ENCODE data around the gene ITPR2.
"Not testable (repeated sequence)": the region's sequence is repeated elsewhere in the genome, so short reads cannot be mapped to it uniquely, and the experiment has no call there.

The ITPR2 gene

GRCh38 chr12:26786491-26786864 lies 46.5 kb downstream of the ITPR2 start:
- no peak for DNase-seq

- DNase-seq, result not testable (repeated sequence)
These were observed 49.1 kb downstream of the ITPR2 start for GRCh38 chr12:26783816-26784379.

- no peak for DNase-seq
These were observed 49.9 kb downstream of the ITPR2 start for GRCh38 chr12:26783131-26783526.

GRCh38 chr12:26782372-26783130 lies 50.4 kb downstream of the ITPR2 start:
- DNase-seq, result no peak

GRCh38 chr12:26780656-26781055 lies 52.3 kb downstream of the ITPR2 start:
- not testable (repeated sequence) for DNase-seq

DNA sequence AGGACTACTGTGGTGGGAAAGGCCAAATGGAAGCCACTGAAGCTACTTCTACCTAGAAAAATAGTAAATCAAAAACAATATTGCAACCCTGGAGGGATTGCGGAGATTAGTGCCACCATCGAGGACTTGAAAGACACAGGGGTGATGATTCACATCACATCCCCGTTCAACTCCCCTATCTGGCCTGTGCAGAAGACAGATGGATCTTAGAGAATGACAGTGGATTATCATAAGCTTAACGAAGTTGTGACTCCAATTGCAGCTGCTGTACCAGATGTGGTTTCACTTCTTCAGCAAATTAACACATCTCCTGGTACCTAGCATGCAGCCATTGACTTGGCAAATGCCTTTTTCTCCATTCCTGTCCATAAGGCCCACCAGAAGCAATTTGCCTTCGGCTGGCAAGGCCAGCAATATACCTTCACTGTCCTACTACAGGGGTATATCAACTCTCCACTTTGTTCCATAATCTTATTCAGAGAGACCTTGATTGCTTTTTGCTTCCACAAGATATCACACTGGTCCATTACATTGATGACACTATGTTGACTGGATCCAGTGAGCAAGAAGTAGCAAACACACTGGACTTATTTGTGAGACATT lies 54.7 kb downstream of the ITPR2 start:
- DNase-seq, result not testable (repeated sequence)

GRCh38 chr12:26777236-26777635 lies 55.8 kb downstream of the ITPR2 start:
- DNase-seq, result no peak

DNA sequence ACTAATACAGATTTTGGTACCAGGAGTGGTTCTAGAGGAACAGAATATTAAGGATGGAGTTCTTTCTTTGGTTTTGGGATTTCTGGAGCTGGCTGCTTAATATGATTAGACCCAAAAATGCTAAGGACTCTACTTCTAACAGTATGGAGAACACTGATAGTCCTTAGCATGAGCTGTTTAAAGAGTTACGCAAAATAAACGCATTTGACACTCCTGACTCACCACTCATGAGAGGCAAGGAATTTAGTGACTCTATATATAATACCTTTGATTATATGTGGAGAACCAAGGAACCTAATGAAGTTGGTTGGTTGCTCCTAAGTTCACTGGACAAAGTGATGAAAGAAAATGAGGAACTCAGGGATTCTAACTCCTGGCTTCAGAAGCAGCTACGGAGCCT lies 57.0 kb downstream of the ITPR2 start:
- not testable (repeated sequence) for DNase-seq

- no peak for DNase-seq
These were observed 59.5 kb downstream of the ITPR2 start for GRCh38 chr12:26773313-26774104.

DNA sequence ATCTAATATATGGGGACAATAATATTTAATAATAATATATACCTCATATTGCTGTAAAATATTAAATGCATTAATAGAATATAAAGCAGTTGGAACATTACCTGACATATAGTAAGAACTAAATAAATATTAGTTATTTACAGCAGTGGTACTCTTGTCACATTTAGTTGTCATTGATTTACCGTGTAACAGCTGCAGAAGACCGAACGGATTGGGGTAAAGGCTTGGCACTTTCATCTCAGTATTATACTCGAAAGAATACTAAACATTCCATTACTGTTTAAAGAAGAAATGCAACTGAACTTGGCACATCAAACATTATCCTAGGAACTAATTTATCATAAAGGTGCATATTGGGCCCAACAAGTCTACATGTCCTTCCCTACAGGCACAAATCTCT lies 61.1 kb downstream of the ITPR2 start:
- no peak for DNase-seq

- DNase-seq, result no peak
These were observed 62.5 kb downstream of the ITPR2 start for GRCh38 chr12:26770239-26771070.

DNA sequence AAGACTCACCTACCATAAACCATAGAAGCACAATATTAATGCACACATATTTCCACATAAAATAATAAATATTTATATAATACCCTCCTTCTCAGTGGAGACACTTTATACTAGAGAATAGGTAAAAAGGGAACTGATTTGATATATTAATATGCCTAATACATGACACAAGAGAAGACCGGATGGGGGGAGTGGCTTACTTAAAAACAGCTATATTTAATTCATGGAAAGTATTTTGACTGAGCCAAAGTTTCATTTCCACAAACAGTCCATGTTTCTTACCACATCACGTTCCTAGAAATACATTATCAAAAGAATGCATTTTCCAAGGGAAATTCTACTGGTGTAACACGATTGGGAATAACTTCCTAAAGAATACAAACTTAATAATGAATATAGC lies 63.4 kb downstream of the ITPR2 start:
- no peak for DNase-seq

- no peak for DNase-seq
These were observed 64.1 kb downstream of the ITPR2 start for GRCh38 chr12:26768611-26769603.

DNA sequence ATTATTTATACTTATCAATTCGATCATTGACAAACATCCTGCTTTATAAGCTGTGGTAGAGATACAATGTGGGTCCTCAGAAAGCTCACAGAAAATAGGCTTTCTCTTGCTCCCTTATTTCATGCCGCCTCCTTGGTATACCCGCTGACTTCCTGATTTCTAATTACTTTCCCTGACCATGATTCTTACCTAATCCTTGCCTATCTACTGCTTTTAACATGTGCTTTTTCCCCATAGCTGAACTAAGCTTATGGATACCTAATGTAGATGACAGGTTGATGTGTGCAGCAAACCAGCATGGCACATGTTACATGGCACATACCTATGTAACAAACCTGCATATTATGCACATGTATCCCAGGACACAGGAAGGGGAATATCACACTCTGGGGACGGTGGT lies 65.1 kb downstream of the ITPR2 start:
- DNase-seq, result no peak

- DNase-seq, result no peak
These were observed 65.9 kb downstream of the ITPR2 start for GRCh38 chr12:26767116-26767515.

DNA sequence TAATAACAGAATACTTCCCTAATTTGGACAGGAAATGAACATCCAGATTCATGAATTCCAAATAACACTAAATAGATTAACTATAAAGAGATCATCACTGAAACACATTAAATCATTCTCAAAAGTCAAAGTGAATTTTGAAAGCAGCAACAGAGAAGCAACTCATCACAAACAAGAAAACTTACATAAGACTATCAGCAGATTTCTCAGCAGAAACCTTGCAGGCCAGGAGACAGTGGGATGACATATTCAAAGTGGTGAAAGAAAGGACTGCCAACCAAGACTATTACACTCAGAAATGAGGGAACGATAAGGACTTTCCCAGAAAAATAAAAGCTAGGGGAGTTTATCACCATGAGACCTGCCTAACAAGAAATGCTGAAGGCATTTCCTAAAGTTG lies 70.8 kb downstream of the ITPR2 start:
- no peak for DNase-seq

- DNase-seq, result no peak
These were observed 71.2 kb downstream of the ITPR2 start for GRCh38 chr12:26761775-26762174.

- no peak for DNase-seq
These were observed 72.2 kb downstream of the ITPR2 start for GRCh38 chr12:26760657-26761293.

GRCh38 chr12:26755362-26755761 lies 77.6 kb downstream of the ITPR2 start:
- DNase-seq, result not testable (repeated sequence)

GRCh38 chr12:26754148-26754547 lies 78.8 kb downstream of the ITPR2 start:
- DNase-seq, result no peak

DNA sequence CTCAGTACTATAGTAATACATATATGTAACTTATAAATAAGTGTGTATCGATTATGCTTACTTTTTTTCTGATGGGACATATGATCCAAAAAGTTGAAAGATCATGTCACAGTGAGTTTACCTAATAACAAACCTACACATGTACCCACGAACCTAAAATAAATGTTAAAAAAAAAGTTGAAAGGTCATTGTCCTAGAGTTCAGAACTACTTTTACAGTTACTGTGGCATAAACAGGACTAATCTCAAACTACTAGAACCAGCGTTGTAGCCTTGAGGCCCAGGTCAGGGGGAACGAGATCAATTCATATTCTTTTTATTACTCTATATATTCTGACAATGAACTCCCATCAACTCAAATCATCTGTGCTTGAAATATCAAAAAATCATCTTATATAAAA lies 81.8 kb downstream of the ITPR2 start:
- DNase-seq, result no peak
